ENCODE measurements around the gene AP1M1.

GRCh38 chr19:16227837-16228636, 30.3 kb downstream of the AP1M1 start:
- TF ChIP-seq POLR2A (IDR thresholded peaks at IDR 0.05; ENCODE audit: low read depth, low read length) (no peak), POLR2AphosphoS5 (IDR thresholded peaks at IDR 0.05; ENCODE audit: low read depth, low read length) (no peak), TAF1 (IDR thresholded peaks at IDR 0.05; ENCODE audit: borderline replicate concordance, low read depth, low read length) (no peak)

All from GM12892 (cell line).